ENCODE measurements around the gene RPL37A.

DNA sequence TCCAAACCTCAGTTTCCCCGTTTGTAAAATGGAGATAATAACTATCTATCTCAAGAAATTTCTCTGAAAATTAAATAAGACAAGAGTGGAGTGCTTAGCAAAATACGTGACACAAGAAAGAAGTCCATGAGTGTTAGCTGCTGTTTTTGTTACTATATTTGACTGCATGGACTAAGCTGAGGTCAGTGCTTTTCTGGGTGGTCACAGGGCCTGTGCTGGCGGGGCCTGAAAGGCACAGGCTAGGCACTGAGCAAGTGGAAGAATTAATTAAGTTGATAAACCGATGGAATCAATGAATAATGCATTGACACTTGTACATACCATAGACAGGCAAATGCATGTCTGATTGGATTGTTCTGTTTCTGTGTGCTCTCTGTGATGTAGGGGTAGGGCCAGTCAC lies 27.3 kb downstream of the RPL37A start:
- no peak for TF ChIP-seq GATA2 (IDR thresholded peaks at IDR 0.05; ENCODE audit: low read depth, low read length)
- TF ChIP-seq GATA3 (IDR thresholded peaks at IDR 0.05; ENCODE audit: low read depth, low read length), result no peak

All from SH-SY5Y (cell line).